Measurements from ENCODE around the gene LRRK1. TPM values are rescaled to one million over a fixed set of nuclear protein-coding genes. Genes with fewer than 3 reads are reported as not detected.

Gene LRRK1
- total RNA-seq, 2 experiments from 2014 or later, result 1.0 to 1.1 TPM

DNA sequence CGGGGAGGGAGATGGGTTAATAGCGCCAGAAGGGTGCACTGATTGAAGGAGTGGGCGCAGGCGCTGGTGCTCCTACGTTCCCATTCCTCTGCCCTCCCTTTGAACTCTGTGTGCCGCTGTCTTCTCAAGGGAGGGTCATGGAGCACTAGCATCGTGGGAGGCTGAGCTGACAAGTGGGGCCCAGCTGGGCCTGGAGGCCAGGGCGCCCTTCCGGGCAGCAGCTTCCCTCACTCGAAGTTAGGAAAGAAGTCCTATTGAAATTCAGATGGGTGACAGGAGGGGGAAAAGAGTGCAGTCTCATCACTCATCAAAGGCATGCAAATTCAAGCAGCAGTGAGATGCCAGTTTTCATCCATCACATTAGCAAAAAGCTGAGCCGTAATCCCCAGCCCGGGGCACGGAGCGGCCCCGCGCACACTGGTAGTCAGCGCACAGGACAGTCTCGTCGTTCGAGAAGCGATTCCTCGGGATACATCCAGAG, 128.2 kb downstream of the LRRK1 start:
- Mint-ChIP-seq H3K4me3 (no peak overlapping the region), H3K27ac (no peak overlapping the region), H3K4me1 (no peaks in the 10 kb centered on the region), H3K36me3 (ENCODE audit: low read depth) (no peaks in the 10 kb centered on the region), H3K9me3 (no peaks in the 10 kb centered on the region), H3K27me3 (peaks cover 5% of the 10 kb centered on the region)
- DNase-seq, result no peak
- ChIA-PET CTCF (interaction anchor here (1.4 kb wide), 1 partner anchor 39 kb away, joined by 3 read pairs; no protein-coding TSS in a partner anchor), POLR2A (interaction anchor here (1.2 kb wide), 1 partner anchor 246 kb away, joined by 3 read pairs; no protein-coding TSS in a partner anchor)

DNA sequence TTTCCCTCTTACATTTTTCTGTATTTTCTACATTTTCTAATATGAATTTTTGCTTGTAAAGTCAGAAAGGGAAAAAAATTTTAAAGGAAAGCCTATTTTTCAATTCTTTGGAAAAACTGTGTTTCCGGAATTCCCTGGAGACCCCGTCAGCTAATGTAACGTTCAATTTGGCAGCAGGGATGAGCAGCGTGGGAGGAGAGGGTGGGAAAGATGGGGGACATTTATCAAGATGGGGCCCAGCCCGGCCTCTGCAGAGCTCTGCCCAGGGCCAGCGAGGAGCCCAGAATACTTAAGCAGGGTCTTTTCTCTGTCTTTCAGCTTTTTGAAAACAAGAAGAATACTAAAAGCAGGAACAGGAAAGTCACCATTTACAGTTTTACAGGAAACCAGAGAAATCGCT, 129.0 kb downstream of the LRRK1 start:
- H3K4me1 Mint-ChIP-seq, result no peaks in the 10 kb centered on the region
- H3K27ac Mint-ChIP-seq, result no peak overlapping the region
- H3K9me3 Mint-ChIP-seq, result no peaks in the 10 kb centered on the region
- CTCF ChIA-PET, result interaction anchor here (0.6 kb wide), 1 partner anchor 587 kb away, joined by 3 read pairs; no protein-coding TSS in a partner anchor
- DNase-seq, result no peak
- POLR2A ChIA-PET, result interaction anchor here (1.2 kb wide), 1 partner anchor 245 kb away, joined by 3 read pairs; no protein-coding TSS in a partner anchor
- H3K27me3 Mint-ChIP-seq, result no peaks in the 10 kb centered on the region
- H3K4me3 Mint-ChIP-seq, result no peak overlapping the region
- H3K36me3 Mint-ChIP-seq (ENCODE audit: low read depth), result no peaks in the 10 kb centered on the region

DNA sequence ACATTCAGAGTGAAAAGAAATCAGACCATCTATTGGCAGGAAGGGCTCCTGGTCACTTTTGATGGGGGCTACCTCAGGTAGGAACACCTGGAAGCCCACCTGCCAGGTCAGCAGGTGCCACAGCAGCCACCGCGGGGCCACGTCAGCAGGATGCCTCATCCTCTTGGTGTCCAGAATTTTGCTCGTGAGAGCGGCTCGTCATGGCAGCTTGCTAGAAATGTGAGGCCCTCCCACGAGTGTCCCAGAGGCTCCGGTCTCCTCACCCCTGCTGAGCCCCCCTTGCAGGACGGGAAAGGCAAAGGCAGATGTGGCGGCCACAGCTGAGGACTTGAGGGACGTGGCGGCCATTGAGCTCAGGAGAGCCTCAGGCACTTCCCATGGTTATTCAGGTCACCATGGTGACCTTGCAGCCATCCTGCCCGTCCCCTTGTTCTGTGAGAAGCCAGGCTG, 129.4 kb downstream of the LRRK1 start:
- H3K36me3 Mint-ChIP-seq (ENCODE audit: low read depth), result no peaks in the 10 kb centered on the region
- H3K27me3 Mint-ChIP-seq, result no peaks in the 10 kb centered on the region
- no peak overlapping the region for H3K4me3 Mint-ChIP-seq
- no peak for DNase-seq
- no peaks in the 10 kb centered on the region for H3K9me3 Mint-ChIP-seq
- CTCF ChIA-PET, result no interaction called here
- H3K27ac Mint-ChIP-seq, result no peak overlapping the region
- POLR2A ChIA-PET, result no interaction called here
- no peaks in the 10 kb centered on the region for H3K4me1 Mint-ChIP-seq

DNA sequence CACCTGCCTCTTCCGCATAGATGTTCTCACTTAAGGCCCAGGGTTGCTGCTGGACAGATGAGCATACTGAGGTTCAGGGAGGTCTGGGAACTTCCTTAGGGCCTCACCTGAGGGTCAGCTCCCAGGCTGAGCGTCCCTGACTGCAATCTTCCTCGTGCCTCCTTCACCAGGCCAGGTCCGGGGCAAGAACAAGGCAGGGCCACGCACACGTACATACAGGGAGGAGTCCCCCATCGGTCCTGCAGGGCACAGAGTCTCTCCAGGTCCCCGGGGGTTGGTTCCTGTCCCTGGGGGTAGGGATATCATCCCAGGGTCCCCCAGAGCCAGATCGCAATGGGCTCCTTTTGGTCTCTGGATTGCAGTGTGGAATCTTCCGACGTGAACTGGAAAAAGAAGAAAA, 130.1 kb downstream of the LRRK1 start:
- Mint-ChIP-seq H3K4me1 (no peaks in the 10 kb centered on the region), H3K9me3 (no peaks in the 10 kb centered on the region), H3K36me3 (ENCODE audit: low read depth) (no peaks in the 10 kb centered on the region), H3K27me3 (no peaks in the 10 kb centered on the region), H3K4me3 (no peak overlapping the region), H3K27ac (no peak overlapping the region)
- DNase-seq, result peak; percentile 12
- CTCF ChIA-PET, result no interaction called here
- POLR2A ChIA-PET, result no interaction called here

DNA sequence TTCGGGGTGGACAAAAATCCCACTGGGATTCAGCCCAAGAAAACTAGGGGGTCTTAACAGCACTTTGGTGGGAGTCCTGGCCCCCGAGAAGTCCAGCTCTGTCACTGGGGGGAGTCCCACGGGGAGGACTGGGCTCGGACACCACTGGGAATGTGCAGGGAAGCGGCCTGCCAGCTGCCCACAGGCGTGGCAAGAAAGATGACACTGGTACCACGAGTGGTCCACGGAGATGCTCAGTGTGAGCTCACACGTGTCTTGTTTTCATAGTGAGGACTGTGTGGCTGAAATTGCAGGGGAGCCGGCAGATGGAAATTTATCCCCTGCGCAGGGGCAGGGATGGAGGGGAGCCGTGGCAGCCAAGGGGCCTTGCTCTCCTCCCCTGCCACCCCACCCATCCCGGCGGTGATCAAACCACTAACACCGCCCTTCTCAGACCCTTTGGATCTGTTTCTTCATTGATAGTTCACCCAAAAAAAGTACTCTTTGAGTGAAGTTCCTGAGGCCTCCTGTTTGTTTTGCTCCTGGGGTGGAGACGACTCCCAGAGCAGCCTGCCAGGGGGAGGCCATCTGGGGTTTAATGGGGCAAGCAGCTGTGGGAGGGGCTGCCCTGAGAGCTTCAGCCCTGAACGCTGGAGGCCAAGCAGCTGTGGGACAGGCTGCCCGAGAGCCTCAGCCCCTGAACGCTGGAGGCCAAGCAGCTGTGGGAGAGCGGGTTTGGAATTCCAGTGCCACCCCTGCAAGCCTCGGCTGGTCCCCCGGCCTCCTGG, 130.9 kb downstream of the LRRK1 start:
- Mint-ChIP-seq H3K4me1 (no peaks in the 10 kb centered on the region), H3K27me3 (no peaks in the 10 kb centered on the region), H3K27ac (no peak overlapping the region), H3K36me3 (ENCODE audit: low read depth) (no peaks in the 10 kb centered on the region), H3K4me3 (no peak overlapping the region), H3K9me3 (no peaks in the 10 kb centered on the region)
- POLR2A ChIA-PET, result no interaction called here
- CTCF ChIA-PET, result no interaction called here
- DNase-seq, result peak; percentile 4

DNA sequence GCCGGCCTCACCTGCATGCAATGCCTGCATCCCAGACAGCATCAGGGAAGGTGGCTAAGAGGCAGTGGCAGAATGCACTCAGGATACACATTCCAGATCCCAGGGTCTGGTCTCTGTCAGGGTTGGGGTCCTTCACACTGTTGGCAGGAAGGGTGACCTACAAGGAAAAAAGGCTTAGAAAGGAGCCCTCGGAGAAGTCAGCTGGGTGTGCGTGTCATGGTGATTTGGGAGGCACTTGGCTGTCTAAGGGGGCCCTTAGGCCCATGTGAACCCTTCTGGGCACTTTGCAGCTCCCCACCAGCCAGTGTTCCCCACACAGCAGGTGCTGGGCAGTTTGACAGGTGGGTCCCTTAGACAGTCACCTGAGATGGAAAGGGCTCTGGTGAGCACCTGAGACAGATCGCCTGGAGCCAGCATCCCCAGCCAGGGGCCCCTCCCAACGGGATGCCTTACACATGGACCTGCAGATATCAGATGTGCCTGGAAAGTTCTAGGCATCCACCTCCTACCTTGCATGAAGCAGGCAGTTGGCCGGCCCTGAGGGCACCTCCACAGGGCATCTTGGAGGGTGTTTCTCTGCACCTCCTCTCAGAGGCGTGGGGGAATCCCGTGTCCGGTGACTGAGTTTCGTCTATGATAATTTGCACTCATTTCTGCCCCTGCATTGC, 131.6 kb downstream of the LRRK1 start:
- Mint-ChIP-seq H3K9me3 (no peaks in the 10 kb centered on the region), H3K4me1 (no peaks in the 10 kb centered on the region), H3K4me3 (no peak overlapping the region), H3K27me3 (peaks cover 3% of the 10 kb centered on the region), H3K27ac (no peak overlapping the region), H3K36me3 (ENCODE audit: low read depth) (no peaks in the 10 kb centered on the region)
- peak; percentile 14 for DNase-seq
- ChIA-PET POLR2A (no interaction called here), CTCF (no interaction called here)

DNA sequence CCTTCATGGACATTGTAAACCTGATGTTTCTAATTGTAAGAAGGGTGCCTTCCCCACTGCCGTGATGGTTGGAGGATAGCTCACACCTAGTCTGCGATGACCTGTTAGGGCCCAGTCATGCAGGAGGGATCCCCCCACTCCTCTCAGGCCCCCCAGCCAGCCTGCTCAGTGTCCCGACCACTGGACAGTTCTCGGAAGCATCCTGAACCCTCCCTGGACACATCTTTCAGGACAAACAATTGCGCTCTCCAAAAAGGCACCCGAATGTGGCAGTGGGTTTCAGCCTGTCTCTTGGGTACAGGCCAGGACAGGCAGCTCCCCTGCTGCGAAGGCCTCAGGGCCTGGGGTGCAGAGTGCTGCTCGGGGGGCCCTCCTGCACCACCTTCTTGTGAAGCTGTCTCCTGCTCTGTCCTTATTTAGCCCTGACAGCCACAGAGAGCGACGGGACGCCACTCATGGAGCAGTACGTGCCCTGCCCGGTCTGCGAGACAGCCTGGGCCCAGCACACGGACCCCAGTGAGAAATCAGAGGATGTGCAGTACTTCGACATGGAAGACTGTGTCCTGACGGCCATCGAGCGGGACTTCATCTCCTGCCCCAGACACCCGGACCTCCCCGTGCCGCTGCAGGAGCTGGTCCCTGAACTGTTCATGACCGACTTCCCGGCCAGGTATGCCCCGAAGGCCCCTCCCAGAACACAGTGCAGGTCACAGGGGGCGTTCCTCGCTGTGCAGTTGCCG, 132.3 kb downstream of the LRRK1 start:
- ChIA-PET POLR2A (no interaction called here), CTCF (no interaction called here)
- peak; percentile 14 for DNase-seq
- no peaks in the 10 kb centered on the region for H3K36me3 Mint-ChIP-seq (ENCODE audit: low read depth)
- H3K27me3 Mint-ChIP-seq, result peaks cover 10% of the 10 kb centered on the region
- no peak overlapping the region for H3K4me3 Mint-ChIP-seq
- H3K9me3 Mint-ChIP-seq, result no peaks in the 10 kb centered on the region
- no peak overlapping the region for H3K27ac Mint-ChIP-seq
- H3K4me1 Mint-ChIP-seq, result no peaks in the 10 kb centered on the region

DNA sequence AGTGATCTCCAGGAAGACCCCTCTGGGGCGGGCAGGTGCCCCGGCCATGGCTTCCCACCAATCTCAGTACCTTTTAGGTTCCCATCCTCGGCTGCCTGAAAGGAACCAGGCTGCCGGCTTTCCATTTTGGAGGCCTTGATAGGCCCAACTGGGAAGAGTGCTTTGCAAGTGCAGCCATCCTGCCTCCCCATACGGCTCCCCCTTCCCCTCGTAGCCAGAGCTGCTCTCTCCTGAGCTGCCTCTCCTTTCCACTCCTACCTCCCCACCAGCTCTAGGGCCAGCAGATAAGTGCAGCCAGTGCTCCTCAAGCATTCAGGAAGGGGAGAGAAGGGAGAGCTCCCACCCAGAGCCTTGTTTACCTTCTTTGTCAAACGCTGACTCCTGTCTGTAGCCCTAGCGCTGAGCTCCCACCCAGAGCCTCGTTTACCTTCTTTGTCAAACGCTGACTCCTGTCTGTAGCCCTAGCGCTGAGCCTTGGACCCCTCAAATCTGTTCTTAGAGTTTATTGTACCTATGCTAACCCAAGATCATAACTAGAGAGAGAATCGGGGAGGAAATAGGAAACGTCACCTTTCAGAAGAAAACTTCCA, 133.0 kb downstream of the LRRK1 start:
- Mint-ChIP-seq H3K4me3 (no peak overlapping the region), H3K27ac (no peak overlapping the region), H3K9me3 (no peaks in the 10 kb centered on the region), H3K36me3 (ENCODE audit: low read depth) (no peaks in the 10 kb centered on the region), H3K27me3 (peaks cover 12% of the 10 kb centered on the region), H3K4me1 (no peaks in the 10 kb centered on the region)
- peak; percentile 10 for DNase-seq
- CTCF ChIA-PET, result no interaction called here
- POLR2A ChIA-PET, result no interaction called here

DNA sequence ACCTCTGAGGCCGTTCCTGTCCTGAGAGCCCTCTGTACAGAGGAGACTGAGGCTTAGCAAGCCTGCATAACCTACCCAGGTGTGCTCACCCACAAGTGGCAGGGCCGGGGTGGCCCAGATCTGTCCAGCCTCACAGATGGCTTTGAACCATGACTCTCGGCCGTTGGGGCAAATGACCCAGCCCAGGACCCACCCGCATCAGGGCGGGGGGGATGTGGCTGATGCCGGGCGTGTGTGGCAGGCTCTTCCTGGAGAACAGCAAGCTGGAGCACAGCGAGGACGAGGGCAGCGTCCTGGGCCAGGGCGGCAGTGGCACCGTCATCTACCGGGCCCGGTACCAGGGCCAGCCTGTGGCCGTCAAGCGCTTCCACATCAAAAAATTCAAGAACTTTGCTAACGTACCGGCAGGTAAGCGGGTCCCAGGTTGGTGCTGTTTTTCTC, 133.5 kb downstream of the LRRK1 start:
- H3K4me3 Mint-ChIP-seq, result no peak overlapping the region
- CTCF ChIA-PET, result no interaction called here
- H3K27ac Mint-ChIP-seq, result no peak overlapping the region
- DNase-seq, result peak; percentile 1
- POLR2A ChIA-PET, result no interaction called here
- H3K9me3 Mint-ChIP-seq, result no peaks in the 10 kb centered on the region
- peaks cover 15% of the 10 kb centered on the region for H3K27me3 Mint-ChIP-seq
- no peaks in the 10 kb centered on the region for H3K4me1 Mint-ChIP-seq
- no peaks in the 10 kb centered on the region for H3K36me3 Mint-ChIP-seq (ENCODE audit: low read depth)

DNA sequence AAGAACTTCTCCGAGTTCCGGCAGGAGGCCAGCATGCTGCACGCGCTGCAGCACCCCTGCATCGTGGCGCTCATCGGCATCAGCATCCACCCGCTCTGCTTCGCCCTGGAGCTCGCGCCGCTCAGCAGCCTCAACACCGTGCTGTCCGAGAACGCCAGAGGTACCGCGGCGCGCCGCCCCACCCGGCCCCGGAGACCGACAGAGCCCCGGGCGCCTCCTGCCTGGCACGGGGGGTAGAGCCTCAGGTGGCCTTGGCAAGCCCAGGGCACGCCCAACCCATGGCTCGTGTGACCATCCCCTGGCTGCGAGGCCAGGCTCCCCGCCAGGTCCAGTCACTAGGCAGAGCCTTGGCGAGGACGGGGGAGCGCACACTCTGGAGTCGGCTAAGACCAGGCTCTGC, 134.1 kb downstream of the LRRK1 start:
- H3K36me3 Mint-ChIP-seq (ENCODE audit: low read depth), result no peaks in the 10 kb centered on the region
- POLR2A ChIA-PET, result no interaction called here
- H3K4me3 Mint-ChIP-seq, result no peak overlapping the region
- peak; percentile 4 for DNase-seq
- no peak overlapping the region for H3K27ac Mint-ChIP-seq
- H3K9me3 Mint-ChIP-seq, result no peaks in the 10 kb centered on the region
- CTCF ChIA-PET, result no interaction called here
- peaks cover 15% of the 10 kb centered on the region for H3K27me3 Mint-ChIP-seq
- H3K4me1 Mint-ChIP-seq, result no peaks in the 10 kb centered on the region

DNA sequence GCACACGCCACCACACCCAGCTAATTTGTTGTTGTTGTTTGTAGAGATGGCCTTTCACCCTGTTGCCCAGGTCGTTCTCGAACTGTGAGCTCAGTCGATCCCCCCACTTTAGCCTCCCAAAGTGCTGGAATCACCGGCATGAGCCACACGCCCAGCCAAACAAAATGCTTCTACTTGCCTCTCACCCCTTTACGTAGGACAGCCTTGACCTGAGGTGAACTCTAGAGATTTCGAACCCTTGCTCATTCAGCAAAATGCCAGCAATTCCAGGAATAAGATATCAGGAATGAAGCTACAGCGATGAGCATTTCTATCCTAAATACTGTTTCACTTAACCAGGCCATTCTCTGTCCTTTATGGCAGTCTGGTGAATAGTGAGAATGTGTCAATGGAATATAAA, 135.0 kb downstream of the LRRK1 start:
- H3K9me3 Mint-ChIP-seq, result no peaks in the 10 kb centered on the region
- DNase-seq, result no peak
- no peak overlapping the region for H3K4me3 Mint-ChIP-seq
- POLR2A ChIA-PET, result no interaction called here
- CTCF ChIA-PET, result no interaction called here
- H3K27ac Mint-ChIP-seq, result no peak overlapping the region
- H3K27me3 Mint-ChIP-seq, result peaks cover 17% of the 10 kb centered on the region
- no peaks in the 10 kb centered on the region for H3K36me3 Mint-ChIP-seq (ENCODE audit: low read depth)
- no peaks in the 10 kb centered on the region for H3K4me1 Mint-ChIP-seq

DNA sequence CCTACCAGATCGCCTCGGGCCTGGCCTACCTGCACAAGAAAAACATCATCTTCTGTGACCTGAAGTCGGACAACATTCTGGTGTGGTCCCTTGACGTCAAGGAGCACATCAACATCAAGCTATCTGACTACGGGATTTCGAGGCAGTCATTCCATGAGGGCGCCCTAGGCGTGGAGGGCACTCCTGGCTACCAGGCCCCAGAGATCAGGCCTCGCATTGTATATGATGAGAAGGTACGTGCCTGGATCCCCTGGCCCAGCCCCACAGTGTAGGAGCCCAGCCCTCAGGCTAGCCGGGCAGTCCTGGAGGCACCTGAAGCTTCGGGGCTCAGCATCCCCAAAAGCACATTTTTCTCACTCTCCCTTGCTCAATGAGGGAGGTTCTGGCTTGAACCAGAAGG, 135.8 kb downstream of the LRRK1 start:
- Mint-ChIP-seq H3K4me3 (no peak overlapping the region), H3K9me3 (no peaks in the 10 kb centered on the region), H3K36me3 (ENCODE audit: low read depth) (no peaks in the 10 kb centered on the region), H3K27me3 (peaks cover 17% of the 10 kb centered on the region), H3K27ac (no peak overlapping the region), H3K4me1 (peaks cover 3% of the 10 kb centered on the region)
- peak; percentile 3 for DNase-seq
- ChIA-PET POLR2A (no interaction called here), CTCF (no interaction called here)

DNA sequence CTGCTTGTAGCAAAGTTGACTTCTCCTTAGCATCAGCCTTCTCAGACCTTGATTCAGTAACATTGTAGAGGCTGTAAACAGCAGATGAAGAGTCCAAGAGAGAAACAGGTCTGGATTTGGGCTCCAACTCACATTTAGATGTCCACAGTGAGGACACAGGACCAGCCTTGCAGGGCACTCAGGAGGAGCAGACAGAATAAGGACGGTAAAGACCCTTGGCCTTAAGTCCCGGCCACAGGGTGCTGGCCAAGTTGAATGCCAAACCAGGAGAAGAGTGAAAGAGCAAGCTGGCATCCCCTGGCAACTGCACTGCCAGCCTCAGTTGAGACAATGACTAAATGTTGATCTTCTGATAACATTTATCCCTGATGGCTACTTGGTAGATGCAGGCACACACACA, 136.3 kb downstream of the LRRK1 start:
- POLR2A ChIA-PET, result no interaction called here
- no peak for DNase-seq
- CTCF ChIA-PET, result interaction anchor here (1.3 kb wide), 1 partner anchor 47 kb away, joined by 3 read pairs; no protein-coding TSS in a partner anchor
- H3K4me3 Mint-ChIP-seq, result no peak overlapping the region
- no peaks in the 10 kb centered on the region for H3K36me3 Mint-ChIP-seq (ENCODE audit: low read depth)
- peaks cover 17% of the 10 kb centered on the region for H3K27me3 Mint-ChIP-seq
- no peak overlapping the region for H3K27ac Mint-ChIP-seq
- H3K9me3 Mint-ChIP-seq, result no peaks in the 10 kb centered on the region
- H3K4me1 Mint-ChIP-seq, result peaks cover 3% of the 10 kb centered on the region

Data from activated CD4-positive, alpha-beta memory T cell treated with anti-CD3 and anti-CD28 coated beads, Interleukin-2, amount 10 ng/mL, durations not matched to agents 7 days and 5 days (primary cell).